Measurements from ENCODE around the gene GRIP2. TPM values are rescaled to one million over a fixed set of nuclear protein-coding genes. Genes with fewer than 3 reads are reported as not detected.

Gene GRIP2
- total and polyA plus RNA-seq, 9 of the 15 experiments (the other 6 are each of a cell fraction or from before 2014, with no cell fraction given): 0.01 TPM; not detected in 7

GRCh38 chr3:14555835-14556234 is 15.7 kb upstream of the GRIP2 start:
- no peak overlapping the region for H3K27ac ChIP-seq (ENCODE audit: extremely low read depth, low read depth, low read length)
- H3K27me3 ChIP-seq (ENCODE audit: control insufficient read depth in 2 of 2, insufficient read depth in 2 of 2, low read length in 2 of 2): peaks cover 53 to 71% of the 10 kb centered on the region in 2 experiments
- POLR2A ChIA-PET: no interaction called here
- ATAC-seq (no peak; the same call in 2 of the 3 replicates), DNase-seq (ENCODE audit: extremely low read depth in 1 of 4, low spot score in 3 of 4) (no peak), FAIRE-seq (no peak)
- H3K79me2 ChIP-seq (ENCODE audit: control insufficient read depth, insufficient read depth, low read length): no peaks in the 10 kb centered on the region
- no peaks in the 10 kb centered on the region for H3K36me3 ChIP-seq (ENCODE audit: control insufficient read depth, insufficient read depth, low read length)
- in situ Hi-C loops (cut with MboI) (no loop called here), intact Hi-C loops (cut with micrococcal nuclease) (no loop called here)
- peaks cover 0 to 6% of the 10 kb centered on the region in 2 experiments; a peak in 1 of 5 replicates for H3K4me1 ChIP-seq (replicated peaks in 1 of 2; ENCODE audit: control insufficient read depth in 2 of 2, insufficient read depth in 2 of 2, low read length in 2 of 2)
- H3K4me2 ChIP-seq (ENCODE audit: insufficient read depth, low read length): no peak overlapping the region
- no peaks in the 10 kb centered on the region for H3K9me1 ChIP-seq (ENCODE audit: control insufficient read depth, insufficient read depth, low read length)
- no peak overlapping the region for H3K4me3 ChIP-seq
- H2AFZ ChIP-seq (ENCODE audit: low read depth, low read length): no peak overlapping the region
- CTCF ChIA-PET (ENCODE audit: low intra/inter-chr PET ratio): no interaction called here
- no peak overlapping the region for H3K9ac ChIP-seq (ENCODE audit: insufficient read depth in 1 of 2, low read depth in 2 of 2, low read length in 2 of 2)
- peaks cover 24% of the 10 kb centered on the region for H4K20me1 ChIP-seq (replicated peaks; ENCODE audit: control insufficient read depth, insufficient read depth, low read length)
- WGBS (ENCODE audit: insufficient coverage, low coverage, missing lambda C conversion rate): 2% methylated on average over 20 of the region's 22 CpGs
- no TSS peak for BruUV-seq (replicated peaks)
- TF ChIP-seq IFI16 (CRISPR knock-in tag; IDR thresholded peaks at IDR 0.05) (no peak), CBX8 (IDR thresholded peaks at IDR 0.05; ENCODE audit: borderline replicate concordance, extremely low read depth, low read depth, low read length, poor library complexity, severe bottlenecking) (no peak), MTA3 (IDR thresholded peaks at IDR 0.05; ENCODE audit: borderline replicate concordance) (no peak), PKNOX1 (IDR thresholded peaks at IDR 0.05) (peak; percentile 33; the same call in 1 of the 2 replicates)
- no peaks in the 10 kb centered on the region for H3K9me3 ChIP-seq (replicated peaks; ENCODE audit: control insufficient read depth, insufficient read depth, low read depth, low read length)

DNA sequence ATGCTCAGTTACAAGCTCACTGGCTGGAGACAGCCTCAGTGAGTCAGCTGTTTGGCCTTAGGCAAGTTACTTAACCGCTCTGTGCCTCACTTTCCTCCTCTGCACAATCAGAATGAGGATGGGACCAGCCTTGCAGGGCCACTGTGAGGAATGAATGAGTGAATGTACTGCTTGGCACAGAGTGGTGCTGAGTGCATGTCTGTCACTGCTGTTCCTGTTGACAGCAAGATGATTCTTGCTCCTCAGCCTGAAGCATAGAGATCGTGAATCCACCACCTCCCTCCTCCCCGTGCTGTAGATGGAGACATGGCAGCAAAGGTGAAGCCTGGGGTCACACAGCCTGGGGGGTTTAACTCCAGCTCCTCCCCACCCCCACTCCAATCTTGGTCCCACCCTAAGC is 14.6 kb upstream of the GRIP2 start:
- CTCF ChIA-PET (ENCODE audit: low intra/inter-chr PET ratio): no interaction called here
- Histone ChIP-seq H3K4me2 (ENCODE audit: insufficient read depth, low read length) (no peak overlapping the region), H2AFZ (ENCODE audit: low read depth, low read length) (no peak overlapping the region), H3K79me2 (ENCODE audit: control insufficient read depth, insufficient read depth, low read length) (no peaks in the 10 kb centered on the region), H3K36me3 (ENCODE audit: control insufficient read depth, insufficient read depth, low read length) (no peaks in the 10 kb centered on the region), H3K9ac (ENCODE audit: insufficient read depth in 1 of 2, low read depth in 2 of 2, low read length in 2 of 2) (no peak overlapping the region), H3K4me1 (replicated peaks in 1 of 2; ENCODE audit: control insufficient read depth in 2 of 2, insufficient read depth in 2 of 2, low read length in 2 of 2) (peaks cover 0 to 6% of the 10 kb centered on the region in 2 experiments; a peak in 1 of 5 replicates), H3K9me1 (ENCODE audit: control insufficient read depth, insufficient read depth, low read length) (no peaks in the 10 kb centered on the region), H3K27me3 (ENCODE audit: control insufficient read depth in 2 of 2, insufficient read depth in 2 of 2, low read length in 2 of 2) (peaks cover 53 to 73% of the 10 kb centered on the region in 2 experiments), H4K20me1 (replicated peaks; ENCODE audit: control insufficient read depth, insufficient read depth, low read length) (peaks cover 29% of the 10 kb centered on the region), H3K4me3 (no peak overlapping the region), H3K27ac (ENCODE audit: extremely low read depth, low read depth, low read length) (no peak overlapping the region), H3K9me3 (replicated peaks; ENCODE audit: control insufficient read depth, insufficient read depth, low read depth, low read length) (no peaks in the 10 kb centered on the region)
- intact Hi-C loops (cut with micrococcal nuclease) (no loop called here), in situ Hi-C loops (cut with MboI) (no loop called here)
- FAIRE-seq (no peak), ATAC-seq (no peak), DNase-seq (ENCODE audit: extremely low read depth in 1 of 4, low spot score in 3 of 4) (no peak)
- 0% methylated on average over 3 of the region's 3 CpGs for WGBS (ENCODE audit: insufficient coverage, low coverage, missing lambda C conversion rate)
- POLR2A ChIA-PET: no interaction called here
- BruUV-seq (replicated peaks): no TSS peak
- no peak for TF ChIP-seq NFRKB (IDR thresholded peaks at IDR 0.05; ENCODE audit: low read depth)
- TF ChIP-seq HDAC3 (IDR thresholded peaks at IDR 0.05; ENCODE audit: borderline replicate concordance, partially characterized antibody): no peak
- TF ChIP-seq SMAD3 (CRISPR knock-in tag; conservative IDR thresholded peaks at IDR 0.05): no peak
- TF ChIP-seq PRMT5 (CRISPR knock-in tag; IDR thresholded peaks at IDR 0.05): no peak
- no peak for TF ChIP-seq GATAD2A (IDR thresholded peaks at IDR 0.05)
- no peak for TF ChIP-seq PTBP1 (IDR thresholded peaks at IDR 0.05; ENCODE audit: low read depth, low read length)
- no peak for TF ChIP-seq SMARCA5 (IDR thresholded peaks at IDR 0.05)
- TF ChIP-seq ZFP36 (IDR thresholded peaks at IDR 0.05; ENCODE audit: low read depth, low read length, partially characterized antibody): peak; percentile 42

All from K562 (cell line).